HepG2 (cell line): ENCODE results near the gene KHK. TPM values are rescaled to one million over a fixed set of nuclear protein-coding genes. Genes with fewer than 3 reads are reported as not detected.

Experiments
- DNMT1 ChIP-seq: sonication (generic); formaldehyde crosslinking; IDR thresholded peaks from 2 replicates; pipeline ENCODE4 v1.5.1; 2020; ENCODE audit warnings: mild to moderate bottlenecking, missing genetic modification reagents
- GPN1 ChIP-seq: sonication (generic); formaldehyde crosslinking; IDR thresholded peaks from 2 replicates; pipeline ENCODE4 v1.5.1; 2020; ENCODE audit warnings: missing genetic modification reagents, borderline replicate concordance
- HES4 ChIP-seq: sonication (generic); formaldehyde crosslinking; IDR thresholded peaks from 2 replicates; pipeline ENCODE4 v1.9.0; 2021; ENCODE audit warnings: mild to moderate bottlenecking, missing genetic modification reagents, borderline replicate concordance
- JARID2 ChIP-seq: sonication (generic); formaldehyde crosslinking; IDR thresholded peaks from 2 replicates; pipeline ENCODE4 v1.8.1; 2023; ENCODE audit warnings: missing genetic modification reagents, inconsistent platforms; ENCODE audit not compliant: insufficient replicate concordance
- NPAS2 ChIP-seq: sonication (generic); formaldehyde crosslinking; IDR thresholded peaks from 2 replicates; pipeline ENCODE4 v1.8.0; 2022; ENCODE audit warnings: mild to moderate bottlenecking, missing genetic modification reagents, borderline replicate concordance
- PLSCR1 ChIP-seq: sonication (generic); formaldehyde crosslinking; IDR thresholded peaks from 2 replicates; pipeline ENCODE4 v1.5.0; 2020; ENCODE audit warnings: missing genetic modification reagents, mild to moderate bottlenecking, borderline replicate concordance
- PPARG ChIP-seq: conservative IDR thresholded peaks from 2 replicates; pipeline ENCODE4 v1.6.1; 2016; ENCODE audit warnings: missing biosample characterization, missing genetic modification reagents
- PRDM4 ChIP-seq: sonication (generic); formaldehyde crosslinking; IDR thresholded peaks from 2 replicates; pipeline ENCODE4 v1.9.0; 2021; ENCODE audit warnings: missing genetic modification reagents, borderline replicate concordance
- RBM22 ChIP-seq: fragments of 200-400 bp; formaldehyde crosslinking; optimal IDR thresholded peaks from 2 replicates; pipeline ENCODE3; 2017; ENCODE audit warnings: mild to moderate bottlenecking, low read length, moderate library complexity
- RFX3 ChIP-seq: IDR thresholded peaks from 2 replicates; pipeline ENCODE4 v1.6.1; 2016; ENCODE audit warnings: missing biosample characterization, missing genetic modification reagents
- TAF15 ChIP-seq: fragments of 200-400 bp; formaldehyde crosslinking; IDR thresholded peaks from one replicate; pipeline ENCODE4 v1.6.1; 2018; ENCODE audit warnings: mild to moderate bottlenecking, low read depth, low read length; ENCODE audit not compliant: poor library complexity, severe bottlenecking
- TBL1XR1 ChIP-seq: fragments of 150-350 bp; IDR thresholded peaks from 2 replicates; pipeline ENCODE4 v1.6.1; 2014; ENCODE audit warnings: borderline replicate concordance, low read length; ENCODE audit not compliant: partially characterized antibody
- ZHX1 ChIP-seq: sonication (generic); formaldehyde crosslinking; IDR thresholded peaks from 2 replicates; pipeline ENCODE4 v1.8.1; 2022; ENCODE audit warnings: low read depth, mild to moderate bottlenecking, missing genetic modification reagents
- ZNF432 ChIP-seq: sonication (generic); formaldehyde crosslinking; IDR thresholded peaks from 2 replicates; pipeline ENCODE4 v1.5.0; 2020; ENCODE audit warnings: missing genetic modification reagents, mild to moderate bottlenecking, borderline replicate concordance
- ZNF674 ChIP-seq: sonication (generic); formaldehyde crosslinking; IDR thresholded peaks from 2 replicates; pipeline ENCODE4 v1.5.0; 2020; ENCODE audit warnings: low read depth, mild to moderate bottlenecking, missing genetic modification reagents
- polyA plus RNA-seq, 8 experiments: library from polyadenylated mRNA; depleted of rRNA in 3 of 8; stranded (reverse) in 7 of 8; unstranded in 1 of 8; fragments of >200 nt; fragmentation: Illumina TruSeq in 4 of 8; extraction: Trizol in 4 of 8; gene quantifications; 2 replicates each; pipeline versions ENCODE4 v1.2.1 to v1.2.3, GENCODE V29; 2011 to 2016; ENCODE audit warnings: low read depth in 4 of 8, missing spikeins in 1 of 8, mixed read lengths in 1 of 8; ENCODE audit not compliant: insufficient read depth in 1 of 8
- total RNA-seq, 5 experiments: library from RNA; depleted of rRNA; stranded (reverse); fragments of >200 nt; fragmentation: Illumina TruSeq; extraction: Trizol; gene quantifications; 2 replicates each; pipeline ENCODE4 v1.2.3, GENCODE V29; 2016; ENCODE audit warnings: low read depth in 1 of 5

The KHK gene
- total and polyA plus RNA-seq, 2 of the 13 experiments (the other 11 are each of a cell fraction or from before 2014, with no cell fraction given) = 40.9 to 99.2 TPM

GRCh38 chr2:27050996-27051901 is 35.3 kb upstream of the KHK start, which contains the start of gene AGBL5 (continued):
- TF ChIP-seq ZHX1 (CRISPR knock-in tag) = peak; percentile 8; the same call in 1 of the 2 replicates
- 0 out of 2 replicates have a peak, but pooled peaks have one; percentile 71 for TF ChIP-seq ZNF432 (CRISPR knock-in tag)
- TF ChIP-seq TAF15 = no peak
- TF ChIP-seq ZNF674 (CRISPR knock-in tag) = 0 out of 2 replicates have a peak, but pooled peaks have one; percentile 33
- peak; percentile 65 for TF ChIP-seq PPARG
- peak; percentile 97; the same call in 1 of the 2 replicates for TF ChIP-seq PLSCR1
- TF ChIP-seq RBM22 = no peak
- TF ChIP-seq TBL1XR1 = peak; percentile 75
- TF ChIP-seq GPN1 (CRISPR knock-in tag) = no peak
- no peak for TF ChIP-seq DNMT1 (CRISPR knock-in tag)
- no peak for TF ChIP-seq NPAS2
- TF ChIP-seq HES4 (CRISPR knock-in tag) = peak; percentile 96
- TF ChIP-seq JARID2 (CRISPR knock-in tag) = peak; percentile 79
- TF ChIP-seq RFX3 (CRISPR knock-in tag) = peak; percentile 52; the same call in 1 of the 2 replicates
- peak; percentile 89 for TF ChIP-seq PRDM4
